Colonic mucosa (tissue), 4 donors: ENCODE measurements around the gene TATDN2. TPM values are rescaled to one million over a fixed set of nuclear protein-coding genes. Genes with fewer than 3 reads are reported as not detected.

Experiments
- DNase-seq: peaks from one replicate; pipeline ENCODE4 v3.0.0-alpha.2; 2020
- H3K27ac ChIP-seq: fragments of 200-600 bp; one replicate; pipeline ENCODE4 v1.8.0; 2021
- H3K27me3 ChIP-seq: fragments of 200-600 bp; one replicate; pipeline ENCODE4 v1.8.0; 2021
- H3K36me3 ChIP-seq: fragments of 200-600 bp; one replicate; pipeline ENCODE4 v1.8.0; 2021
- H3K4me1 ChIP-seq: fragments of 200-600 bp; one replicate; pipeline ENCODE4 v1.8.0; 2021; ENCODE audit warnings: mild to moderate bottlenecking
- H3K4me3 ChIP-seq: fragments of 200-600 bp; one replicate; pipeline ENCODE4 v1.8.0; 2021
- H3K9ac ChIP-seq, 2 donors: one replicate each; pipeline ENCODE4 v1.7.0; 2013; ENCODE audit warnings: control low read depth in 2 of 2, low read depth in 2 of 2, low read length in 2 of 2
- H3K9me3 ChIP-seq: fragments of 200-600 bp; one replicate; pipeline ENCODE4 v1.8.0; 2021
- intact Hi-C: fragments of 100-400 bp; cut with DNase I; formaldehyde crosslinking; loops from one replicate; pipeline ENCODE4 v1.14.1; 2022
- total RNA-seq, 2 donors: library from RNA; stranded (reverse); fragmentation: NEBNext Ultra II Directional in 1 of 2; extraction: Animal tissue kit (Norgen Biotek cat#: 25700) in 1 of 2; gene quantifications; one replicate each; pipeline ENCODE4 v1.2.1, GENCODE V29; 2021
- TF ChIP-seq, protein P1 (sequence below): fragments of 200-600 bp; IDR thresholded peaks from one replicate; pipeline ENCODE4 v1.8.0; 2022; ENCODE audit warnings: antibody characterized with exemption, mild to moderate bottlenecking
- donor health status: healthy.
- donor health status: DM: no; HTN: no; CAD: no.
- donor health status: DM: no; HTN: no; CAD: no.

The TATDN2 gene
- total RNA-seq, 2 donors from 2014 or later = 28.9 to 35.3 TPM

DNA sequence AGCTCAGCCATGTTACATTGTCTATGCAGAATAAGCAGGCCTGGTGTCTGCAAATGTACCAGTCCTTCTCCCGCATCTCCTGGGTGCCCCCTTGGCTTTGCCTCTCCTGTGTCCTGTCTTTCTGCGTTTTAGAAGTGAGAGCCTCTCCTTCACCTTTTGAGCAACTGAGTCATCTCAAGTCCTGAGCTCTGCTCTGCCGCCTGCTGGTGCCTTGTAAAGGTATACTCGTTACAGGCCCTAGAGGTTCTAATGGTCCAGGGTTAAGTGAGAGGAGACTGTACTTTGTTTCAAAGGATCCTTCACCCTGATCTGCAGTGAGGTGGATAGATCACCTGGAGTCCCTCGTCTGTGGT is 31.9 kb downstream of the TATDN2 start:
- TF ChIP-seq, protein P1, sequence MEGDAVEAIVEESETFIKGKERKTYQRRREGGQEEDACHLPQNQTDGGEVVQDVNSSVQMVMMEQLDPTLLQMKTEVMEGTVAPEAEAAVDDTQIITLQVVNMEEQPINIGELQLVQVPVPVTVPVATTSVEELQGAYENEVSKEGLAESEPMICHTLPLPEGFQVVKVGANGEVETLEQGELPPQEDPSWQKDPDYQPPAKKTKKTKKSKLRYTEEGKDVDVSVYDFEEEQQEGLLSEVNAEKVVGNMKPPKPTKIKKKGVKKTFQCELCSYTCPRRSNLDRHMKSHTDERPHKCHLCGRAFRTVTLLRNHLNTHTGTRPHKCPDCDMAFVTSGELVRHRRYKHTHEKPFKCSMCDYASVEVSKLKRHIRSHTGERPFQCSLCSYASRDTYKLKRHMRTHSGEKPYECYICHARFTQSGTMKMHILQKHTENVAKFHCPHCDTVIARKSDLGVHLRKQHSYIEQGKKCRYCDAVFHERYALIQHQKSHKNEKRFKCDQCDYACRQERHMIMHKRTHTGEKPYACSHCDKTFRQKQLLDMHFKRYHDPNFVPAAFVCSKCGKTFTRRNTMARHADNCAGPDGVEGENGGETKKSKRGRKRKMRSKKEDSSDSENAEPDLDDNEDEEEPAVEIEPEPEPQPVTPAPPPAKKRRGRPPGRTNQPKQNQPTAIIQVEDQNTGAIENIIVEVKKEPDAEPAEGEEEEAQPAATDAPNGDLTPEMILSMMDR = no peak
- no peaks in the 10 kb centered on the region for H3K36me3 ChIP-seq
- no peaks in the 10 kb centered on the region for H3K4me1 ChIP-seq
- DNase-seq = no peak
- no peaks in the 10 kb centered on the region for H3K27me3 ChIP-seq
- intact Hi-C loops = no loop called here
- H3K9me3 ChIP-seq = no peaks in the 10 kb centered on the region
- H3K9ac ChIP-seq = no peak overlapping the region
- H3K4me3 ChIP-seq = no peak overlapping the region
- H3K27ac ChIP-seq = no peak overlapping the region

DNA sequence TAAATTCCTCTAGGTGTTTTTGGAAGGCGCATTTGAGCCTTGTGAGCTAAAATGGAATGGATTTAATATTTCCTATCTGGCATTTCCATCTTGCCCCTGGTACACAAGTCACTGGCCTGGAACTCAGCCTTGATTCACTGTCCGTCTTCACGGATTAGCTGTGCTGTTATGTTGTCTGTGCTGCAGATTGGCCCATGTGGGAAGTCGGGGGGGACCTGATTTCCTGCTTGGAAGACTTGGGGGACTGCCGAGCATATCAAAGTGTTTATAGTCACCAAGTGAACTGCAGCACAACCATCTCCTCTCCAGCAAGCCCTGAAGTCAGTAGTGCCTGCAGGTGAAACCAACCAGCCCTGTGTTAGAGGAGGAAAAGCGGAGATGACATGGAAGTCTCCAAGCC is 32.3 kb downstream of the TATDN2 start:
- Histone ChIP-seq H3K36me3 (no peaks in the 10 kb centered on the region), H3K27me3 (no peaks in the 10 kb centered on the region), H3K27ac (no peak overlapping the region), H3K4me3 (no peak overlapping the region), H3K9me3 (no peaks in the 10 kb centered on the region), H3K9ac (no peak overlapping the region), H3K4me1 (no peaks in the 10 kb centered on the region)
- DNase-seq = no peak
- TF ChIP-seq, protein P1 = no peak
- intact Hi-C loops = no loop called here

DNA sequence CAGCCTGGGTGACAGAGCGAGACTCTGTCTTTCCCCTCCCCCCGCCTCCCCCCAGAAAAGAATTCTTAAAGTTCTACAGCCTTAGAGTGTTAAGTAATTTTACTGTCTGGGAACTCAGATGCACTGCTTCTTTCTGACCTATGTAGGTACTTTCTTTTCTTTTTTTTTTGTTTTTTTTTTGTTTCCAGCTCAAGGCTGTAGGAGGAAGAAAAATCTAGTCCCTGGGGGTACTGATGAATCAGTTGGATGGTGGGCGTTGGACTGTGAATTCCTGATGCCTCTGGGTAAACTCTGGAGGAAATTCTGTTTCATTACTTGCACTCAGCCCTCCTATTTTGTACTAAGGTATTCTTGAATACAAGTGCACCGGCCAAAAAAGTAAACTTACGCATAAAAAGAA is 33.7 kb downstream of the TATDN2 start:
- H3K9ac ChIP-seq = no peak overlapping the region
- no peaks in the 10 kb centered on the region for H3K36me3 ChIP-seq
- intact Hi-C loops = no loop called here
- H3K27ac ChIP-seq = no peak overlapping the region
- TF ChIP-seq, protein P1 = no peak
- no peaks in the 10 kb centered on the region for H3K4me1 ChIP-seq
- H3K9me3 ChIP-seq = no peaks in the 10 kb centered on the region
- DNase-seq = no peak
- no peak overlapping the region for H3K4me3 ChIP-seq
- H3K27me3 ChIP-seq = no peaks in the 10 kb centered on the region

DNA sequence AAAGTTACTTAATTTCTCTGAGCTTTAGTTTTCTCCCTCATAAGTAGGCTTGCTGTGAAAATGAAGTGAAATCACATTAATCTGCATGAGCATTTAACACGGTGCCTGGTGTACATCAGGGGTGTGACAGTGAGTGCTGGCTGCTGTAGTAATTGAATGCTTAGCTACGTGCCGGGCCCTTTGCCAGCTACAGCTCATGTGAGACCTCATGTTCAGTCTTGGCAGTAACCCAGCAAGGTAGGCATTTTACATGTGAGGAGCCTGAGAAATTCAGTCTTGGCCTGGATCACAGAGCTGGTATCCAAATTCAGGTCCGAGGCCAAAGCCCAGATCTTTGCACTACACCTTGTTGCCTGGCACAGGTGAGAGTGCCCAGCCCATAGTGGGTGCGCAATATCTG is 35.4 kb downstream of the TATDN2 start:
- Histone ChIP-seq H3K27ac (no peak overlapping the region), H3K36me3 (no peaks in the 10 kb centered on the region), H3K4me3 (no peak overlapping the region), H3K9me3 (no peaks in the 10 kb centered on the region), H3K9ac (no peak overlapping the region), H3K27me3 (no peaks in the 10 kb centered on the region), H3K4me1 (no peaks in the 10 kb centered on the region)
- intact Hi-C loops = no loop called here
- DNase-seq = no peak
- TF ChIP-seq, protein P1 = no peak

DNA sequence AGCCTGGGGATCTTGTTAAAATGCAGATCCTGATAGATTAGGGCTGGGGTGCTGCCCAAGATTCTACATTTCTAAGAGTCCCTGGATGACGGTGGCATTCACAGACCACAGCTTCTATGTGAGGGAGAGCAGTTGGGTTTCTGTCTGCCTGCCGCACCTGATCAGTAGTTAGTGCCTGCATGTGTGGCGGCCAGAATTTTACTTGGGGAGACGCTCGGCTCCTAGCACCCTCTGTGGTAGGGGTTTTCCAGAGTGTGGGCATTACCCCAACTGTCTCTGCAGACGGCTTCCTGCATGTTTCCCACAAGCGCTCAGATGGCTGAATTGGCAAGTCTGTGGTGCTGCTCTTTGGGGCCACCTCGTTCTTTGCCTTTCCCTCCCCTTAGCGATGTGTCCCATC is 36.2 kb downstream of the TATDN2 start:
- no peak overlapping the region for H3K4me3 ChIP-seq
- no peak overlapping the region for H3K9ac ChIP-seq
- H3K4me1 ChIP-seq = no peaks in the 10 kb centered on the region
- no peaks in the 10 kb centered on the region for H3K36me3 ChIP-seq
- H3K9me3 ChIP-seq = no peaks in the 10 kb centered on the region
- TF ChIP-seq, protein P1 = no peak
- no peaks in the 10 kb centered on the region for H3K27me3 ChIP-seq
- intact Hi-C loops = no loop called here
- no peak for DNase-seq
- H3K27ac ChIP-seq = no peak overlapping the region
